Measurements from ENCODE around the gene ABI2.
A peak's percentile ranks its signal among the peaks of the same experiment; 100 is the strongest.

Gene ABI2

GRCh38 chr2:203453858-203454451, 125.8 kb downstream of the ABI2 start:
- Histone ChIP-seq H3K4me3 (replicated peaks; ENCODE audit: low read depth, low read length) (no peak overlapping the region), H3K36me3 (ENCODE audit: control insufficient read depth, insufficient read depth, low read length) (no peaks in the 10 kb centered on the region), H3K27me3 (replicated peaks; ENCODE audit: control insufficient read depth, insufficient read depth, low read length) (no peaks in the 10 kb centered on the region)
- no peak for DNase-seq (ENCODE audit: extremely low read depth, insufficient read length)
- TF ChIP-seq, protein P1, sequence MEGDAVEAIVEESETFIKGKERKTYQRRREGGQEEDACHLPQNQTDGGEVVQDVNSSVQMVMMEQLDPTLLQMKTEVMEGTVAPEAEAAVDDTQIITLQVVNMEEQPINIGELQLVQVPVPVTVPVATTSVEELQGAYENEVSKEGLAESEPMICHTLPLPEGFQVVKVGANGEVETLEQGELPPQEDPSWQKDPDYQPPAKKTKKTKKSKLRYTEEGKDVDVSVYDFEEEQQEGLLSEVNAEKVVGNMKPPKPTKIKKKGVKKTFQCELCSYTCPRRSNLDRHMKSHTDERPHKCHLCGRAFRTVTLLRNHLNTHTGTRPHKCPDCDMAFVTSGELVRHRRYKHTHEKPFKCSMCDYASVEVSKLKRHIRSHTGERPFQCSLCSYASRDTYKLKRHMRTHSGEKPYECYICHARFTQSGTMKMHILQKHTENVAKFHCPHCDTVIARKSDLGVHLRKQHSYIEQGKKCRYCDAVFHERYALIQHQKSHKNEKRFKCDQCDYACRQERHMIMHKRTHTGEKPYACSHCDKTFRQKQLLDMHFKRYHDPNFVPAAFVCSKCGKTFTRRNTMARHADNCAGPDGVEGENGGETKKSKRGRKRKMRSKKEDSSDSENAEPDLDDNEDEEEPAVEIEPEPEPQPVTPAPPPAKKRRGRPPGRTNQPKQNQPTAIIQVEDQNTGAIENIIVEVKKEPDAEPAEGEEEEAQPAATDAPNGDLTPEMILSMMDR (IDR thresholded peaks at IDR 0.05; ENCODE audit: insufficient read depth, low read length, poor library complexity, severe bottlenecking), result peak; percentile 68

DNA sequence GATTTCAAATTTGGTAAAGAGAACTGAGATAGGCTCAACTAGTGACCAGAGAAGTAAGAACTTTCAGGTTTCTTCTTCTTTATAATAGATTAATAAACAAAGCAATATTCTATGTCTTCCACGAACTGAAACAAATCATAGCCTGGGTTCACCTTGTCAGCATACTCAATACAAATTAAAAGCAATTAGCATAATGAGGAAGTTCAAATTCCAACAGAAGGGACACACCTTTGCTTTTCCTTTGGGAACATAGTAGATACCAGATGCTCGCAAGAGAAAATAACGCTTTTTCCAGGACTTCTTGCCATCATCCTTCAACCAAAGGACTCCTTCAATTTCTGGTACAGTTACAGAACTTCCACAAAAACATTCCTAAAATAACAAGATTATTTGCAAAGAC, 127.0 kb downstream of the ABI2 start:
- TF ChIP-seq, protein P1 (IDR thresholded peaks at IDR 0.05; ENCODE audit: insufficient read depth, low read length, poor library complexity, severe bottlenecking), result no peak
- Histone ChIP-seq H3K27me3 (replicated peaks; ENCODE audit: control insufficient read depth, insufficient read depth, low read length) (no peaks in the 10 kb centered on the region), H3K36me3 (ENCODE audit: control insufficient read depth, insufficient read depth, low read length) (no peaks in the 10 kb centered on the region), H3K4me3 (replicated peaks; ENCODE audit: low read depth, low read length) (no peak overlapping the region)
- DNase-seq (ENCODE audit: extremely low read depth, insufficient read length), result no peak

GRCh38 chr2:203461746-203462145, 133.6 kb downstream of the ABI2 start:
- no peak overlapping the region for H3K4me3 ChIP-seq (replicated peaks; ENCODE audit: low read depth, low read length)
- no peak for DNase-seq (ENCODE audit: extremely low read depth, insufficient read length)
- no peaks in the 10 kb centered on the region for H3K36me3 ChIP-seq (ENCODE audit: control insufficient read depth, insufficient read depth, low read length)
- H3K27me3 ChIP-seq (replicated peaks; ENCODE audit: control insufficient read depth, insufficient read depth, low read length), result no peaks in the 10 kb centered on the region
- TF ChIP-seq, protein P1 (IDR thresholded peaks at IDR 0.05; ENCODE audit: insufficient read depth, low read length, poor library complexity, severe bottlenecking), result no peak

GRCh38 chr2:203462308-203462707, 134.1 kb downstream of the ABI2 start:
- no peak overlapping the region for H3K4me3 ChIP-seq (replicated peaks; ENCODE audit: low read depth, low read length)
- DNase-seq (ENCODE audit: extremely low read depth, insufficient read length), result no peak
- H3K36me3 ChIP-seq (ENCODE audit: control insufficient read depth, insufficient read depth, low read length), result no peaks in the 10 kb centered on the region
- TF ChIP-seq, protein P1 (IDR thresholded peaks at IDR 0.05; ENCODE audit: insufficient read depth, low read length, poor library complexity, severe bottlenecking), result no peak
- no peaks in the 10 kb centered on the region for H3K27me3 ChIP-seq (replicated peaks; ENCODE audit: control insufficient read depth, insufficient read depth, low read length)

- TF ChIP-seq, protein P1 (IDR thresholded peaks at IDR 0.05; ENCODE audit: insufficient read depth, low read length, poor library complexity, severe bottlenecking), result no peak
- H3K36me3 ChIP-seq (ENCODE audit: control insufficient read depth, insufficient read depth, low read length), result no peaks in the 10 kb centered on the region
- no peaks in the 10 kb centered on the region for H3K27me3 ChIP-seq (replicated peaks; ENCODE audit: control insufficient read depth, insufficient read depth, low read length)
- no peak for DNase-seq (ENCODE audit: extremely low read depth, insufficient read length)
- H3K4me3 ChIP-seq (replicated peaks; ENCODE audit: low read depth, low read length), result no peak overlapping the region
Measured at GRCh38 chr2:203463266-203463678, 135.1 kb downstream of the ABI2 start.

DNA sequence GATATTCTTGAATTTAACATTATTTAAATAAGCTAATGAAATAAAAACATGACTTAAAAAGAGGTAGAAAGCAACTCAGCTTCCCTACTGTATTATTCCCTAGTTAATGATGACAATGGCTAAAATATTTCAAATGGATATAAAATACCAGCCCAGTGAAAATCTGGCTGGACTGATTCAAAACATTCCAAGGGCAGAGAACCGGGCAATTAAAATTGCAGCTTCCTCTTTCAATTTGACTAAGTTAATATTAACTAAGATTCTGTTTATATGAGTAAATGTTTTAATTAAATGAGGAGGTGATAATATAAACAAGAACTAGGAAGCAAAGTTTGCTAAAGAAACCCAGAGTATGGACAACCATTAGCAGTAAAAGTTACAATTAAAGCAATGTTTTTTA, 141.4 kb downstream of the ABI2 start:
- DNase-seq (ENCODE audit: extremely low read depth, insufficient read length), result no peak
- no peaks in the 10 kb centered on the region for H3K36me3 ChIP-seq (ENCODE audit: control insufficient read depth, insufficient read depth, low read length)
- TF ChIP-seq, protein P1 (IDR thresholded peaks at IDR 0.05; ENCODE audit: insufficient read depth, low read length, poor library complexity, severe bottlenecking), result no peak
- no peak overlapping the region for H3K4me3 ChIP-seq (replicated peaks; ENCODE audit: low read depth, low read length)
- no peaks in the 10 kb centered on the region; the same call in 1 of the 2 replicates for H3K27me3 ChIP-seq (replicated peaks; ENCODE audit: control insufficient read depth, insufficient read depth, low read length)
